Fibroblast of peridontal ligament (primary cell): Measurements from ENCODE around the gene IGF2R.

ENCODE experiments used
- DNase-seq: peaks from one replicate; pipeline ENCODE4 v3.0.0-alpha.2; 2010; ENCODE audit errors: extremely low read depth

The IGF2R gene

GRCh38 chr6:159977255-159977903, 8.5 kb downstream of the IGF2R start:
- DNase-seq, result peak; percentile 67

- no peak for DNase-seq
Measured at GRCh38 chr6:159977904-159978268, 9.0 kb downstream of the IGF2R start.

GRCh38 chr6:159978291-159979135, 9.6 kb downstream of the IGF2R start:
- no peak for DNase-seq

GRCh38 chr6:159979136-159979874, 10.4 kb downstream of the IGF2R start:
- DNase-seq, result no peak

GRCh38 chr6:159980474-159980873, 11.6 kb downstream of the IGF2R start:
- no peak for DNase-seq

GRCh38 chr6:159981071-159981402, 12.2 kb downstream of the IGF2R start:
- DNase-seq, result no peak

GRCh38 chr6:159981403-159982245, 12.7 kb downstream of the IGF2R start:
- peak; percentile 72 for DNase-seq

GRCh38 chr6:159982731-159983506, 14.0 kb downstream of the IGF2R start:
- peak; percentile 30 for DNase-seq

GRCh38 chr6:159983641-159984080, 14.8 kb downstream of the IGF2R start:
- peak; percentile 66 for DNase-seq

GRCh38 chr6:159984268-159984786, 15.4 kb downstream of the IGF2R start:
- DNase-seq, result peak; percentile 51

GRCh38 chr6:159985296-159985945, 16.5 kb downstream of the IGF2R start:
- DNase-seq, result peak; percentile 45

GRCh38 chr6:159988983-159989454, 20.1 kb downstream of the IGF2R start:
- DNase-seq, result no peak

GRCh38 chr6:159989492-159990480, 20.9 kb downstream of the IGF2R start:
- peak; percentile 31 for DNase-seq

- no peak for DNase-seq
Measured at GRCh38 chr6:159992366-159992765, 23.5 kb downstream of the IGF2R start.

- DNase-seq, result no peak
Measured at GRCh38 chr6:159995405-159995804, 26.5 kb downstream of the IGF2R start.

- DNase-seq, result no peak
Measured at GRCh38 chr6:159996087-159996622, 27.3 kb downstream of the IGF2R start.

- no peak for DNase-seq
Measured at GRCh38 chr6:159996626-159997497, 28.0 kb downstream of the IGF2R start.
